Measurements from ENCODE around the gene ATP11A.

ATP11A gene

GRCh38 chr13:112873851-112874750, 184.3 kb downstream of the ATP11A start:
- Histone ChIP-seq H3K9ac (ENCODE audit: insufficient read length) (no peak overlapping the region), H3K4me3 (no peak overlapping the region), H3K36me3 (ENCODE audit: insufficient read depth, low read length) (no peaks in the 10 kb centered on the region; the same call in 1 of the 2 replicates), H3K9me3 (ENCODE audit: low read depth, low read length) (no peaks in the 10 kb centered on the region), H3K27ac (no peak overlapping the region)
- DNase-seq (ENCODE audit: low read depth, low spot score), result no peak
- TF ChIP-seq POLR2AphosphoS5 (IDR thresholded peaks at IDR 0.05; ENCODE audit: borderline replicate concordance, low read depth, low read length) (no peak), FOXP2 (optimal IDR thresholded peaks at IDR 0.05; ENCODE audit: control extremely low read depth, extremely low read length, insufficient read depth) (no peak), EZH2 (IDR thresholded peaks at IDR 0.05) (no peak)

GRCh38 chr13:112874751-112875300, 185.0 kb downstream of the ATP11A start:
- Histone ChIP-seq H3K9ac (ENCODE audit: insufficient read length) (no peak overlapping the region), H3K9me3 (ENCODE audit: low read depth, low read length) (no peaks in the 10 kb centered on the region), H3K36me3 (ENCODE audit: insufficient read depth, low read length) (no peaks in the 10 kb centered on the region; the same call in 1 of the 2 replicates), H3K27ac (no peak overlapping the region), H3K4me3 (no peak overlapping the region)
- DNase-seq (ENCODE audit: low read depth, low spot score), result no peak
- no peak for TF ChIP-seq POLR2AphosphoS5 (IDR thresholded peaks at IDR 0.05; ENCODE audit: borderline replicate concordance, low read depth, low read length)
- TF ChIP-seq FOXP2 (optimal IDR thresholded peaks at IDR 0.05; ENCODE audit: control extremely low read depth, extremely low read length, insufficient read depth), result no peak
- no peak for TF ChIP-seq EZH2 (IDR thresholded peaks at IDR 0.05)

- Histone ChIP-seq H3K9me3 (ENCODE audit: low read depth, low read length) (no peaks in the 10 kb centered on the region), H3K9ac (ENCODE audit: insufficient read length) (no peak overlapping the region), H3K4me3 (no peak overlapping the region), H3K27ac (no peak overlapping the region), H3K36me3 (ENCODE audit: insufficient read depth, low read length) (no peaks in the 10 kb centered on the region; the same call in 1 of the 2 replicates)
- DNase-seq (ENCODE audit: low read depth, low spot score), result no peak
- TF ChIP-seq EZH2 (IDR thresholded peaks at IDR 0.05) (no peak), POLR2AphosphoS5 (IDR thresholded peaks at IDR 0.05; ENCODE audit: borderline replicate concordance, low read depth, low read length) (no peak), FOXP2 (optimal IDR thresholded peaks at IDR 0.05; ENCODE audit: control extremely low read depth, extremely low read length, insufficient read depth) (no peak)
These were observed 185.8 kb downstream of the ATP11A start for GRCh38 chr13:112875627-112876026.

- H3K4me3 ChIP-seq, result no peak overlapping the region
- H3K27ac ChIP-seq, result no peak overlapping the region
These were observed 186.6 kb downstream of the ATP11A start for GRCh38 chr13:112876305-112877000.

GRCh38 chr13:112877066-112877465, 187.2 kb downstream of the ATP11A start:
- Histone ChIP-seq H3K36me3 (ENCODE audit: insufficient read depth, low read length) (no peaks in the 10 kb centered on the region; the same call in 1 of the 2 replicates), H3K27ac (no peak overlapping the region), H3K9me3 (ENCODE audit: low read depth, low read length) (no peaks in the 10 kb centered on the region), H3K9ac (ENCODE audit: insufficient read length) (no peak overlapping the region), H3K4me3 (no peak overlapping the region)
- DNase-seq (ENCODE audit: low read depth, low spot score), result no peak
- TF ChIP-seq EZH2 (IDR thresholded peaks at IDR 0.05), result no peak
- TF ChIP-seq FOXP2 (optimal IDR thresholded peaks at IDR 0.05; ENCODE audit: control extremely low read depth, extremely low read length, insufficient read depth), result no peak
- no peak for TF ChIP-seq POLR2AphosphoS5 (IDR thresholded peaks at IDR 0.05; ENCODE audit: borderline replicate concordance, low read depth, low read length)

More at GRCh38 chr13:112876305-112877000, 186.6 kb downstream of the ATP11A start:
- TF ChIP-seq FOXP2 (optimal IDR thresholded peaks at IDR 0.05; ENCODE audit: control extremely low read depth, extremely low read length, insufficient read depth) (no peak), EZH2 (IDR thresholded peaks at IDR 0.05) (no peak), POLR2AphosphoS5 (IDR thresholded peaks at IDR 0.05; ENCODE audit: borderline replicate concordance, low read depth, low read length) (no peak)
- Histone ChIP-seq H3K9me3 (ENCODE audit: low read depth, low read length) (no peaks in the 10 kb centered on the region), H3K36me3 (ENCODE audit: insufficient read depth, low read length) (no peaks in the 10 kb centered on the region; the same call in 1 of the 2 replicates), H3K9ac (ENCODE audit: insufficient read length) (no peak overlapping the region)
- no peak for DNase-seq (ENCODE audit: low read depth, low spot score)

GRCh38 chr13:112877539-112877938, 187.7 kb downstream of the ATP11A start:
- Histone ChIP-seq H3K36me3 (ENCODE audit: insufficient read depth, low read length) (no peaks in the 10 kb centered on the region; the same call in 1 of the 2 replicates), H3K27ac (no peak overlapping the region), H3K9ac (ENCODE audit: insufficient read length) (no peak overlapping the region), H3K9me3 (ENCODE audit: low read depth, low read length) (no peaks in the 10 kb centered on the region), H3K4me3 (no peak overlapping the region)
- no peak for TF ChIP-seq POLR2AphosphoS5 (IDR thresholded peaks at IDR 0.05; ENCODE audit: borderline replicate concordance, low read depth, low read length)
- no peak for TF ChIP-seq FOXP2 (optimal IDR thresholded peaks at IDR 0.05; ENCODE audit: control extremely low read depth, extremely low read length, insufficient read depth)
- TF ChIP-seq EZH2 (IDR thresholded peaks at IDR 0.05), result no peak
- no peak for DNase-seq (ENCODE audit: low read depth, low spot score)

GRCh38 chr13:112877976-112878955, 188.4 kb downstream of the ATP11A start:
- H3K27ac ChIP-seq, result no peak overlapping the region
- DNase-seq (ENCODE audit: low read depth, low spot score), result no peak
- H3K36me3 ChIP-seq (ENCODE audit: insufficient read depth, low read length), result no peaks in the 10 kb centered on the region; the same call in 1 of the 2 replicates
- no peak for TF ChIP-seq POLR2AphosphoS5 (IDR thresholded peaks at IDR 0.05; ENCODE audit: borderline replicate concordance, low read depth, low read length)
- no peak for TF ChIP-seq FOXP2 (optimal IDR thresholded peaks at IDR 0.05; ENCODE audit: control extremely low read depth, extremely low read length, insufficient read depth)
- TF ChIP-seq EZH2 (IDR thresholded peaks at IDR 0.05), result no peak
- no peak overlapping the region for H3K4me3 ChIP-seq
- H3K9me3 ChIP-seq (ENCODE audit: low read depth, low read length), result no peaks in the 10 kb centered on the region
- H3K9ac ChIP-seq (ENCODE audit: insufficient read length), result no peak overlapping the region
